Measurements from ENCODE around the gene GUCA2B. TPM values are rescaled to one million over a fixed set of nuclear protein-coding genes. Genes with fewer than 3 reads are reported as not detected.

The GUCA2B gene
- total RNA-seq, 2 experiments from 2014 or later = not detected

GRCh38 chr1:42168391-42168670 lies 15.1 kb downstream of the GUCA2B start:
- H3K9me3 Mint-ChIP-seq = no peaks in the 10 kb centered on the region
- peak in 1 of 14 experiments; percentile 26 for DNase-seq
- H3K27me3 Mint-ChIP-seq = peaks cover 4% of the 10 kb centered on the region
- intact Hi-C loops (cut with DNase I, micrococcal nuclease) = no loop called here
- no peaks in the 10 kb centered on the region for H3K27me3 ChIP-seq (ENCODE audit: control insufficient read depth in 1 of 2, insufficient read depth in 2 of 2, low read length in 2 of 2)
- H3K36me3 ChIP-seq (ENCODE audit: insufficient read depth, low read length) = no peaks in the 10 kb centered on the region
- no peaks in the 10 kb centered on the region for H3K9me3 ChIP-seq (ENCODE audit: control insufficient read depth in 1 of 2, insufficient read depth in 1 of 2, low read length in 2 of 2)
- POLR2A ChIA-PET = no interaction called here
- H3K27ac ChIP-seq (ENCODE audit: low read depth in 1 of 2, low read length in 2 of 2) = no peak overlapping the region
- H3K4me3 ChIP-seq (ENCODE audit: low read length) = no peak overlapping the region
- TF ChIP-seq CTCF (IDR thresholded peaks at IDR 0.05) = no peak
- no peaks in the 10 kb centered on the region for H3K36me3 Mint-ChIP-seq (ENCODE audit: low read depth)
- ATAC-seq (ENCODE audit: poor library complexity) = no peak
- CTCF ChIA-PET = no interaction called here
- H3K4me1 Mint-ChIP-seq (ENCODE audit: low read depth) = no peaks in the 10 kb centered on the region
- H3K4me3 Mint-ChIP-seq = no peak overlapping the region
- H3K27ac Mint-ChIP-seq = no peak overlapping the region
- H3K4me1 ChIP-seq (ENCODE audit: insufficient read depth, low read length) = peaks cover 5% of the 10 kb centered on the region

GRCh38 chr1:42168763-42169162 lies 15.6 kb downstream of the GUCA2B start:
- intact Hi-C loops (cut with DNase I, micrococcal nuclease) = no loop called here
- no peak for TF ChIP-seq CTCF (IDR thresholded peaks at IDR 0.05)
- H3K4me3 Mint-ChIP-seq = no peak overlapping the region
- Histone ChIP-seq H3K27ac (ENCODE audit: low read depth in 1 of 2, low read length in 2 of 2) (no peak overlapping the region), H3K27me3 (ENCODE audit: control insufficient read depth in 1 of 2, insufficient read depth in 2 of 2, low read length in 2 of 2) (no peaks in the 10 kb centered on the region), H3K9me3 (ENCODE audit: control insufficient read depth in 1 of 2, insufficient read depth in 1 of 2, low read length in 2 of 2) (no peaks in the 10 kb centered on the region), H3K4me1 (ENCODE audit: insufficient read depth, low read length) (peaks cover 5% of the 10 kb centered on the region), H3K4me3 (ENCODE audit: low read length) (no peak overlapping the region), H3K36me3 (ENCODE audit: insufficient read depth, low read length) (no peaks in the 10 kb centered on the region)
- no peak overlapping the region for H3K27ac Mint-ChIP-seq
- H3K4me1 Mint-ChIP-seq (ENCODE audit: low read depth) = no peaks in the 10 kb centered on the region
- CTCF ChIA-PET = no interaction called here
- H3K9me3 Mint-ChIP-seq = no peaks in the 10 kb centered on the region
- peaks cover 4% of the 10 kb centered on the region for H3K27me3 Mint-ChIP-seq
- ATAC-seq (ENCODE audit: poor library complexity) = no peak
- H3K36me3 Mint-ChIP-seq (ENCODE audit: low read depth) = no peaks in the 10 kb centered on the region
- no peak for DNase-seq
- POLR2A ChIA-PET = no interaction called here

- no peaks in the 10 kb centered on the region for H3K36me3 Mint-ChIP-seq (ENCODE audit: low read depth)
- Histone ChIP-seq H3K36me3 (ENCODE audit: insufficient read depth, low read length) (no peaks in the 10 kb centered on the region), H3K4me3 (ENCODE audit: low read length) (no peak overlapping the region), H3K9me3 (ENCODE audit: control insufficient read depth in 1 of 2, insufficient read depth in 1 of 2, low read length in 2 of 2) (no peaks in the 10 kb centered on the region), H3K4me1 (ENCODE audit: insufficient read depth, low read length) (peaks cover 5% of the 10 kb centered on the region), H3K27me3 (ENCODE audit: control insufficient read depth in 1 of 2, insufficient read depth in 2 of 2, low read length in 2 of 2) (no peaks in the 10 kb centered on the region), H3K27ac (ENCODE audit: low read depth in 1 of 2, low read length in 2 of 2) (no peak overlapping the region)
- no peak overlapping the region for H3K4me3 Mint-ChIP-seq
- H3K4me1 Mint-ChIP-seq (ENCODE audit: low read depth) = no peaks in the 10 kb centered on the region
- no peak overlapping the region for H3K27ac Mint-ChIP-seq
- DNase-seq (no peak), ATAC-seq (ENCODE audit: poor library complexity) (no peak)
- H3K27me3 Mint-ChIP-seq = peaks cover 4% of the 10 kb centered on the region
- TF ChIP-seq CTCF (IDR thresholded peaks at IDR 0.05) = no peak
- intact Hi-C loops (cut with DNase I, micrococcal nuclease) = loop anchor here (5.0 to 10.0 kb wide), 3 partner anchors 164 to 654 kb away; partner anchors contain the start of gene FOXJ3 (in 1 of the 2)
- H3K9me3 Mint-ChIP-seq = no peaks in the 10 kb centered on the region
- ChIA-PET CTCF (no interaction called here), POLR2A (no interaction called here)
These were observed 17.8 kb downstream of the GUCA2B start for GRCh38 chr1:42170779-42171621.

Measured in CD4-positive, alpha-beta T cell (primary cell).